ENCODE measurements around the gene CDADC1.

The CDADC1 gene

GRCh38 chr13:49247643-49248621 is at the start of gene CDADC1:
Gene CDADC1, plus strand, starts transcription at chr13:49247925. Its CDS starts 113 bp downstream, at chr13:49248038.
- DNase-seq, result peak; percentile 79

GRCh38 chr13:49206641-49207040 is 41.1 kb upstream of the CDADC1 start:
- no peak for DNase-seq

- DNase-seq, result no peak
Observed at GRCh38 chr13:49208619-49209018, 39.1 kb upstream of the CDADC1 start.

GRCh38 chr13:49210114-49210513 is 37.6 kb upstream of the CDADC1 start:
- no peak for DNase-seq

- DNase-seq, result no peak
Observed at GRCh38 chr13:49210669-49211068, 37.1 kb upstream of the CDADC1 start.

- no peak for DNase-seq
Observed at GRCh38 chr13:49213539-49213938, 34.2 kb upstream of the CDADC1 start.

GRCh38 chr13:49213997-49214916 is 33.5 kb upstream of the CDADC1 start:
- no peak for DNase-seq

- no peak for DNase-seq
Observed at GRCh38 chr13:49214917-49215376, 32.8 kb upstream of the CDADC1 start.

- no peak for DNase-seq
Observed at GRCh38 chr13:49216334-49216733, 31.4 kb upstream of the CDADC1 start.

GRCh38 chr13:49217962-49218492 is 29.7 kb upstream of the CDADC1 start:
- no peak for DNase-seq

- DNase-seq, result no peak
Observed at GRCh38 chr13:49218493-49219051, 29.2 kb upstream of the CDADC1 start.

- DNase-seq, result no peak
Observed at GRCh38 chr13:49219647-49220035, 28.1 kb upstream of the CDADC1 start.

GRCh38 chr13:49220036-49220855 is 27.5 kb upstream of the CDADC1 start, which contains the start of gene MLNR:
Gene MLNR, plus strand, starts transcription at chr13:49220338. Its CDS starts 0 bp downstream, at chr13:49220338.
- DNase-seq, result no peak

GRCh38 chr13:49220856-49221589 is 26.7 kb upstream of the CDADC1 start:
- no peak for DNase-seq

GRCh38 chr13:49221590-49221965 is 26.1 kb upstream of the CDADC1 start:
- no peak for DNase-seq

GRCh38 chr13:49225223-49226042 is 22.3 kb upstream of the CDADC1 start:
- no peak for DNase-seq

GRCh38 chr13:49226613-49227012 is 21.1 kb upstream of the CDADC1 start:
- no peak for DNase-seq

- DNase-seq, result no peak
Observed at GRCh38 chr13:49234741-49235140, 13.0 kb upstream of the CDADC1 start.

- no peak for DNase-seq
Observed at GRCh38 chr13:49235856-49236431, 11.8 kb upstream of the CDADC1 start.

- DNase-seq, result no peak
Observed at GRCh38 chr13:49238621-49239020, 9.1 kb upstream of the CDADC1 start.

Measured in activated effector memory CD4-positive, alpha-beta T cell treated with Interleukin-2 at 50 U/mL for 16 hours (primary cell).